Measurements from ENCODE around the gene JAGN1.
A peak's percentile ranks its signal among the peaks of the same experiment; 100 is the strongest.
"Not testable (repeated sequence)": the region's sequence is repeated elsewhere in the genome, so short reads cannot be mapped to it uniquely, and the experiment has no call there.

JAGN1 gene

DNA sequence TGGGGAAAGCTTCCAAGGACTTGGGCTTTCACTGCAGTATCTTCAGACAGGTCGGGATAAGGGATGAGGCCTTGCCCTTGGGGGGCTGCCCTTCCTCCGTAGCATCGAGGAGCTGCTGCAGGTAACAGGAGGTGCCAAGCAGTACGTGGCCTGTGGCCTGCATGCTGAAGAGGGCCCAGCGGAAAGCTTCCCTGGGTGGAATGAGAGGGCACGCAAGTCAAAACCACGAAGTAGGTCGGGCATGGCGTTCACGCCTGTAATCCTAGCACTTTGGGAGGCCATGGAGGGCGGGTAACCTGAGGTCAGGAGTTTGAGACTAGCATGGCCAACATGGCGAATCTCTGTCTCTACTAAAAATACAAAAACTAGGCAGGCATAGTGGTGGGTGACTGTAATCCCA is 23.3 kb upstream of the JAGN1 start:
- no peak for DNase-seq (ENCODE audit: low read depth in 2 of 2)

DNA sequence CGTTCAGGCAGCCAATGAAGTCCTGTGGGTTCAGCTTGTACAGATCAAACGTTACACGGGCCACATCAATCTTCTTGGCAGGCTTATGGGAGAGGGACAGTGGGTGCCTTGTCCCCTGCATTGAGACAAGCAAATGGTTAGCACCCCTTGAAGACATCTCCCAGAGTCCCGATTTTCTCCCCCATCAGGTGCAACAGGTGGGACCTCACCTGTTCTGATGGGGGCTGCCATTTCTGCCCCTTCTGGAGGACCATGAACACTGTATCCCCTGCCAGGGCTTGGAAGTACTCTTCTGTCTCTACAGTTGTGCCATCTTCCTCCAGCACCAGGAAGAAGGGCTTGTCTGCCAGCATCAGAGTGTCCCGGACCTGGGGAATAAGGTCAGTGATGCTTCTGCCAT is 20.5 kb upstream of the JAGN1 start:
- no peak for DNase-seq (ENCODE audit: low read depth in 2 of 2)

DNA sequence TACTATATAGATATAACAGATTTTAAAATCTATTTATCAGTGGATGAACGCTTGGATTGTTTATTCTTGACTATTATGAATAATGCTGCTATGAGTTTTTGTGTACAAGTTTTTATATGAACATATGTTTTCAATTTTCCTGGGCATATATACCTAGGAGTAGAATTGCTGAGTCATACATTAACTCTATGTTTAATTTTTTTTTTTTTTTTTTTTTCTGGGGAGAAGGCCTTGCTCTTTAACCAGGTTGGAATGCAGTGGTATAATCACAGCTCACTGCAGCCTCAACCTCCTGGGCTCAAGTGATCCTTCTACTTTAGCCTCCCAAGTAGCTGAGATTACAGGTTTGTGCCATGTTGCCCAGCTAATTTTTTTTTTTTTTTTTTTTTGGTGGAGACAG is 19.4 kb upstream of the JAGN1 start:
- peak in 1 of 2 experiments; percentile 55 for DNase-seq (ENCODE audit: low read depth in 2 of 2)

DNA sequence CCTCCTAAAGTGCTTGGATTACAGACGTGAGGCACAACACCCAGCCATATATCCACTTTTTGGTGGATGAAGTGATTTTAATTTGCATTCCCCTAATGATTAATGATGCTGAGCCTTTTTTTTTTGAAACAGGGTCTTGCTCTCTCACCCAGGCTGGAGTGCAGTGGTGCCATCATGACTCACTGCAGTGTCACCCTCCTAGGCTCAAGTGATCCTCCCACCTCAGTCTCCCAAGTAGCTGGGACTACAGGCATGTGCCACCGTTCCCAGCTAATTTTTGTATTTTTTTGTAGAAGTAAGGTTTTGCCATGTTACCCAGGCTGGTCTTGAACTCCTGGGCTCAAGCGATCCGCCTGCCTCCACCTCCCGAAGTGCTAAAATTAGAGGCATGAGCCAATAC is 18.3 kb upstream of the JAGN1 start:
- DNase-seq (ENCODE audit: low read depth in 2 of 2) = not testable (repeated sequence)

DNA sequence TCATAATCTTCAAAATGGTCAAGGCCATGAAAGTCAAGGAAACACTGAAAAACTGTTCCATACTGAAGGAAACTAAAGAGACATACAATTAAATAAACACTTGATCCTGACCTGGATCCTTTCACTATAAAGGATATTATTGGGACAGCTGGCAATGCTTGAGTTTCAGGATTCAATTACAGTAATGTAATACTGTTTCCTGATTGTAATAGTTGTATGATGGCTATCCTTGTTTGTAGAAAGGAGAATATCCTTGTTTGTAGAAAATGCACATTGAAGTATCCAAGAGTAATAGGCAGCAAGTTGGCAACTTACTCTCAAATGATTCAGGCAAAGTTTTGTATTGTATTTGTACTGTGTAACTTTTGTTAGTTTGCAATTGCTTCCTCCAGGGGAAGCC is 15.0 kb upstream of the JAGN1 start:
- no peak for DNase-seq (ENCODE audit: low read depth in 2 of 2)

DNA sequence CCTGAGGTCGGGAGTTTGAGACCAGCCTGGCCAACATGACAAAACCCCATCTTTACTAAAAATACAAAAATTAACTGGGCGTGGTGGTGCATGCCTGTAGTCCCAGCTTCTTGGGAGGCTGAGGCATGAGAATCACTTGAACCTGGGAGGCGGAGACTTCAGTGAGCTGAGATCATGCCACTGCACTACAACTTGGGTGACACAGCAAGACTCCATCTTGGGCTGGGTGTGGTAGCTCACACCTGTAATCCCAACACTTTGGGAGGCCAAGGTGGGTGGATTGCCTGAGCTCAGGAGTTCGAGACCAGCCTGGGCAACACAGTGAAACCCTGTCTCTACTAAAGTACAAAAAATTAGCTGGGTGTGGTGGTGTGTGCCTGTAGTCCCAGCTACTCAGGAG is 14.2 kb upstream of the JAGN1 start:
- DNase-seq (ENCODE audit: low read depth in 2 of 2) = not testable (repeated sequence)

- no peak for DNase-seq (ENCODE audit: low read depth in 2 of 2)
Observed at GRCh38 chr3:9876991-9877390, 13.4 kb upstream of the JAGN1 start.

GRCh38 chr3:9878700-9879099 is 11.7 kb upstream of the JAGN1 start:
- DNase-seq (ENCODE audit: low read depth in 2 of 2) = no peak

GRCh38 chr3:9879830-9880549 is 10.4 kb upstream of the JAGN1 start, which contains the start of gene CIDEC:
TSS of gene CIDEC (minus strand) at chr3:9880253. CDS start at chr3:9878486, 1,767 bp downstream.
- no peak for DNase-seq (ENCODE audit: low read depth in 2 of 2)

GRCh38 chr3:9881441-9881840 is 9.0 kb upstream of the JAGN1 start:
- DNase-seq (ENCODE audit: low read depth in 2 of 2) = no peak

GRCh38 chr3:9883706-9884554 is 6.5 kb upstream of the JAGN1 start:
- no peak for DNase-seq (ENCODE audit: low read depth in 2 of 2)

DNA sequence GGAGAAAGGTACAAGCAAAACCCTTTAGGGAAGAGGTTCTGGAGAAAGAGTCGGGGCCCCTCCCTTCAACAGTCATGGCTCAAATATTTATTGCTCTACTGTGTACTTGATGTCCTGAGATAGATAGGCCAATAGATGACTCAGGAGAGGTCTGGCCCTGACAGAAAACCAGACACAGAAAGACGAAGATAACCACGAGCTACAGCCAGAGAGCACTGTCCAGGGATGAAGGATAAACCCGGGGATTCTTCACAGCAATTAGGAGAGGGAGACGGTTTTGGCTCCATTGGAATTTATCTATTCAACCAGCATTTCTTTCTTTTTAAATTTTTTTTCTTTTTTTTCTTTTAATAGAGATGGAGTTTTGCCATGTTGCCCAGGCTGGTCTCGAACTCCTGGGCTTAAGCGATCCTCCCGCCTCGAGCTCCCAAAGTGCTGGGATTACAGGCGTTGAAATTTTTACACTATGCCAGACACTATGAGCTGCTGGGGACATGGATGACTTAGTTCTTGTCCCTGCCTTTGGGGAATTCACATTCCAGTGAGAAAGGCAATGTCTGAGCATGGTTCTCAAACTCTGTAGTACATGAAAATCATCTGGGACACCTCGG is 5.8 kb upstream of the JAGN1 start:
- DNase-seq (ENCODE audit: low read depth in 2 of 2) = peak in 1 of 2 experiments; percentile 48

GRCh38 chr3:9886328-9886727 is 4.1 kb upstream of the JAGN1 start:
- no peak for DNase-seq (ENCODE audit: low read depth in 2 of 2)

DNA sequence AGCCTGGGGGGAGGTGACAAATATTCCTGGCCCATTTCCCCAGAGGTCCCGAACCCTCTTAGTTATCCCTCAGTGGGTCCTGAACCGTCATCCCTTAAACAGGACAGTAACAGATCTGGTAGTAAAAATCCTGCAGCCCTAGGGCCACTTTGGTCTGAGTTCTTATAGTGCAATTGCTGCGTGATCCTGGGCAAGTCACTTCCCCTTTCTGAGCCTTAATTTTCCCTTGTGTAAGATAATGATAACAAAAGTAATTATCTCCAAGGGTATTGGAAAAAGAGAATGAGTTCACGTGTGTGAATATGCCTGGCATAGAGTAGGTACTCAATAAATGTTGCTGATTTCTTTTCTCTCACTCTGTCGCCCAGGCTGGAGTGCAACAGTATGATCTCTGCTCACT is 2.9 kb upstream of the JAGN1 start:
- DNase-seq (ENCODE audit: low read depth in 2 of 2) = no peak

DNA sequence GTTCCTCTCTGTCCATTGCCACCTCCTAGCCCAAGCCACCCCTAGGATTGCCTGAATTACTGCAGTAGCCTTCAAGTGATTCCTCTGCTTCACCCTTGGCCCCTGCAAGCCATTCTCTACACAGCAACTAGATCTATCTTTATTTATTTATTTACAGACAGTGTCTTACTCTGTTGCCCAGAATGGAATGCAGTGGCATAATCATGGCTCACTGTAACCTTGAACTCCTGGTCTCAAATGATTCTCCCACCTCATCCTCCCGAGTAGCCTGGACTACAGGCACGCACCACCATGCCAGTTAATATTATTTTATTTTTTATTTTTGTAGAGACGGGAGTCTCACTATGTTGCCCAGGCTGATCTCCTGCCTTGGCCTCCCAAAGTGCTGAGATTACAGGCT is 1.9 kb upstream of the JAGN1 start:
- no peak for DNase-seq (ENCODE audit: low read depth in 2 of 2)

GRCh38 chr3:9889405-9889804 is 1.0 kb upstream of the JAGN1 start:
- DNase-seq (ENCODE audit: low read depth in 2 of 2) = no peak

- no peak for DNase-seq (ENCODE audit: low read depth in 2 of 2)
Observed at GRCh38 chr3:9891072-9891622, 737 bp downstream of the JAGN1 start.

DNA sequence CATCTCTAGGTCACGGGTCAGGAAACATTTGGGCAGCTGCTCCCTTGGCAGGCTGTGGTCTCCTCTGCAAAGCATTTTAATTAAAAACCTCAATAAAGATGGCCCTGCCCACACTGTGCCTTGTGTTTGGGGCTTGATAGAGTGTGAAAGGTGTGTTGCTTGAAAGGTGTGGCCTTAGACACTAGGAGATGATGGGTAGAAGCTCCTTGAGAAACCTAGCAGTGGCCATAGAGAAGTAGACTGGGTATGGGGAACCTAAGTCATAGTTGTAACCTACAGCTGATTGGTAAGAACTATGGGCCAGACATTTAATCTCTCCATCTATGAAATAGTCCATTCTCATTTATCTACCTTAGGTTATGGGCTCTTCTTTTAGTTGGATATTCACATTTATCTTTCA is 3.3 kb downstream of the JAGN1 start:
- no peak for DNase-seq (ENCODE audit: low read depth in 2 of 2)

- not testable (repeated sequence) for DNase-seq (ENCODE audit: low read depth in 2 of 2)
Observed at GRCh38 chr3:9895715-9896114, 5.3 kb downstream of the JAGN1 start.

DNA sequence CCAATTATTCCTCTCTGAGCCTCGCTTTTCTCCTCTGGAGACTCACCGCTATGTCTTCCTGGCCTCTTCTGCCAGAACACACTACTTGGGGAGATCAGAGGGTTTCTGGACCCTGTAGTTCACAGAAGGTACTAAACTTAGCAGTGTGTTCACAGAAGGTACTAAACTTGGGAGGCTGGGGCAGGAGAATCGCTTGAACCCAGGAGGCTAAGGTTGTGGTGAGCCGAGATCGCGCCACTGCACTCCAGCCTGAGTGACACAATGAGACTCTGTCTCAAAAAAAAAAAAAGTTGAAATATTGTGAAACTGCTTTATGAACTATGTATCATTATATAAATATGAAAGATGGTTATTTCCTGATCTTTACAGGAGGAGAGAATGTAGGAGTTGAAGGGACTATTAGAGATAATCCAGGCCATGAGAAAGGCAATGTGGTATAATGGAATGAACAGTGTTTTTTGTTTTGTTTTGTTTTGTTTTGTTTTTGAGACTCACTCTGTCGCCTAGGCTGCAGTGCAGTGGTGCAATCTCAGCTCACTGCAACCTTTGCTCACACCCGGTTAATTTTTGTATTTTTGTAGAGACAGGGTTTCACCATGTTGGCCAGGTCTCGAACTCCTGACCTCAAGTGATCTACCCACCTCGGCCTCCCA is 6.5 kb downstream of the JAGN1 start:
- not testable (repeated sequence) for DNase-seq (ENCODE audit: low read depth in 2 of 2)

GRCh38 chr3:9897408-9898372 is 7.3 kb downstream of the JAGN1 start:
- no peak for DNase-seq (ENCODE audit: low read depth in 2 of 2)

Data from fibroblast of skin of left biceps (primary cell).